HCT116 (cell line): Measurements from ENCODE around the gene KIR2DL1.
"Not testable (repeated sequence)": the region's sequence is repeated elsewhere in the genome, so short reads cannot be mapped to it uniquely, and the experiment has no call there.

Experiments
- EZH2phosphoT487 ChIP-seq: fragments of 200-600 bp; IDR thresholded peaks from 2 replicates; pipeline ENCODE4 v1.6.1; 2018; ENCODE audit warnings: antibody characterized with exemption, borderline replicate concordance
- POLR2A ChIP-seq: IDR thresholded peaks from 2 replicates; pipeline ENCODE4 v1.7.0; 2011; ENCODE audit warnings: borderline replicate concordance; ENCODE audit not compliant: insufficient read depth, insufficient read length; ENCODE audit errors: extremely low read depth
- RAD21 ChIP-seq: IDR thresholded peaks from 2 replicates; pipeline ENCODE4 v1.6.1; 2012; ENCODE audit warnings: low read depth, mild to moderate bottlenecking
- REST ChIP-seq: IDR thresholded peaks from 2 replicates; pipeline ENCODE4 v1.6.1; 2012; ENCODE audit warnings: low read depth
- SP1 ChIP-seq: IDR thresholded peaks from 2 replicates; pipeline ENCODE4 v1.6.1; 2012; ENCODE audit warnings: low read depth
- TCF7L2 ChIP-seq: IDR thresholded peaks from 2 replicates; pipeline ENCODE4 v1.7.0; 2011; ENCODE audit warnings: borderline replicate concordance, inconsistent platforms; ENCODE audit not compliant: insufficient read depth, insufficient read length; ENCODE audit errors: extremely low read depth
- YY1 ChIP-seq: IDR thresholded peaks from 2 replicates; pipeline ENCODE4 v1.6.1; 2011; ENCODE audit warnings: low read length, low read depth, moderate library complexity, mild to moderate bottlenecking; ENCODE audit not compliant: insufficient replicate concordance; ENCODE audit errors: extremely low read depth
- ZFX ChIP-seq: fragments of 450-650 bp; IDR thresholded peaks from 2 replicates; pipeline ENCODE4 v1.6.1; 2017
- TF ChIP-seq, protein P1 (sequence below), 3 experiments: fragments of 200-600 bp in 1 of 3; sonication (generic) in 1 of 3; IDR thresholded peaks in 2 of 3; conservative IDR thresholded peaks in 1 of 3; 2 replicates each; pipeline ENCODE4 v1.5.1; 2012 to 2017; ENCODE audit warnings: low read depth in 2 of 3, low read length in 2 of 3, antibody characterized with exemption in 1 of 3, borderline replicate concordance in 1 of 3, control low read depth in 1 of 3, mild to moderate bottlenecking in 1 of 3, mixed read lengths in 1 of 3, mixed run types in 1 of 3, moderate library complexity in 1 of 3; ENCODE audit not compliant: insufficient read depth in 1 of 3
- TF ChIP-seq, protein P2 (sequence below): IDR thresholded peaks from 2 replicates; pipeline ENCODE4 v1.6.1; 2012

DNA sequence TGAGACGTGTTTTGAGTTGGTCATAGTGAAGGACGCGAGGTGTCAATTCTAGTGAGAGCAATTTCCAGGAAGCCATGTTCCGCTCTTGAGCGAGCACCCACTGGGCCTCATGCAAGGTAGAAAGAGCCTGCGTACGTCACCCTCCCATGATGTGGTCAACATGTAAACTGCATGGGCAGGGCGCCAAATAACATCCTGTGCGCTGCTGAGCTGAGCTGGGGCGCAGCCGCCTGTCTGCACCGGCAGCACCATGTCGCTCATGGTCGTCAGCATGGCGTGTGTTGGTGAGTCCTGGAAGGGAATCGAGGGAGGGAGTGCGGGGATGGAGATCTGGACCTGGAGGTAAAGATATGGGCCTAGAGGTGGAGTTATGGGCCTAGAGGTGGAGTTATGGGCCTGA is 46.7 kb downstream of the KIR2DL1 start, which contains the start of gene KIR3DL1:
- TF ChIP-seq, protein P1, sequence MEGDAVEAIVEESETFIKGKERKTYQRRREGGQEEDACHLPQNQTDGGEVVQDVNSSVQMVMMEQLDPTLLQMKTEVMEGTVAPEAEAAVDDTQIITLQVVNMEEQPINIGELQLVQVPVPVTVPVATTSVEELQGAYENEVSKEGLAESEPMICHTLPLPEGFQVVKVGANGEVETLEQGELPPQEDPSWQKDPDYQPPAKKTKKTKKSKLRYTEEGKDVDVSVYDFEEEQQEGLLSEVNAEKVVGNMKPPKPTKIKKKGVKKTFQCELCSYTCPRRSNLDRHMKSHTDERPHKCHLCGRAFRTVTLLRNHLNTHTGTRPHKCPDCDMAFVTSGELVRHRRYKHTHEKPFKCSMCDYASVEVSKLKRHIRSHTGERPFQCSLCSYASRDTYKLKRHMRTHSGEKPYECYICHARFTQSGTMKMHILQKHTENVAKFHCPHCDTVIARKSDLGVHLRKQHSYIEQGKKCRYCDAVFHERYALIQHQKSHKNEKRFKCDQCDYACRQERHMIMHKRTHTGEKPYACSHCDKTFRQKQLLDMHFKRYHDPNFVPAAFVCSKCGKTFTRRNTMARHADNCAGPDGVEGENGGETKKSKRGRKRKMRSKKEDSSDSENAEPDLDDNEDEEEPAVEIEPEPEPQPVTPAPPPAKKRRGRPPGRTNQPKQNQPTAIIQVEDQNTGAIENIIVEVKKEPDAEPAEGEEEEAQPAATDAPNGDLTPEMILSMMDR (IDR thresholded peaks at IDR 0.05 in 2 of 3, conservative IDR thresholded peaks at IDR 0.05 in 1 of 3; ENCODE audit: borderline replicate concordance in 1 of 3, insufficient read depth in 1 of 3, low read depth in 2 of 3, low read length in 2 of 3), result not testable (repeated sequence)
- TF ChIP-seq RAD21, SP1, ZFX, POLR2A, EZH2phosphoT487, REST, YY1, TCF7L2: not testable (repeated sequence)
- TF ChIP-seq, protein P2, sequence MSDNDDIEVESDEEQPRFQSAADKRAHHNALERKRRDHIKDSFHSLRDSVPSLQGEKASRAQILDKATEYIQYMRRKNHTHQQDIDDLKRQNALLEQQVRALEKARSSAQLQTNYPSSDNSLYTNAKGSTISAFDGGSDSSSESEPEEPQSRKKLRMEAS, result not testable (repeated sequence)
